ENCODE data around the gene JUP.

The JUP gene

GRCh38 chr17:41723801-41724475, 62.6 kb downstream of the JUP start:
- TF ChIP-seq CTCF (conservative IDR thresholded peaks at IDR 0.05): no peak
- H3K27ac ChIP-seq: no peak overlapping the region

- no peak for TF ChIP-seq CTCF (conservative IDR thresholded peaks at IDR 0.05)
- H3K27ac ChIP-seq: no peak overlapping the region
Observed at GRCh38 chr17:41722231-41722630, 64.3 kb downstream of the JUP start.

GRCh38 chr17:41718287-41718645, 68.2 kb downstream of the JUP start:
- no peak for TF ChIP-seq CTCF (conservative IDR thresholded peaks at IDR 0.05)
- peak overlapping the region; percentile 45 for H3K27ac ChIP-seq

GRCh38 chr17:41717408-41718286, 68.9 kb downstream of the JUP start:
- H3K27ac ChIP-seq: peak overlapping the region; percentile 45
- no peak for TF ChIP-seq CTCF (conservative IDR thresholded peaks at IDR 0.05)

GRCh38 chr17:41711669-41712400, 74.7 kb downstream of the JUP start, which contains the start of gene GAST:
Gene GAST (plus strand): TSS chr17:41712331. CDS start chr17:41715437, 3,106 bp downstream.
- H3K27ac ChIP-seq: no peak within 1 kb of the TSS
- no peak for TF ChIP-seq CTCF (conservative IDR thresholded peaks at IDR 0.05)

GRCh38 chr17:41710472-41711090, 75.9 kb downstream of the JUP start:
- no peak overlapping the region for H3K27ac ChIP-seq
- TF ChIP-seq CTCF (conservative IDR thresholded peaks at IDR 0.05): no peak
